Smooth muscle cell (in vitro differentiated cells): ENCODE measurements around the gene RNF217. TPM values are rescaled to one million over a fixed set of nuclear protein-coding genes. Genes with fewer than 3 reads are reported as not detected.

ENCODE experiments used
- DNase-seq: peaks from one replicate; lab custom pipeline; 2025; ENCODE audit not compliant: unreplicated experiment; lab: John Stamatoyannopoulos, UW
- H2AFZ ChIP-seq: fragments of 200-600 bp; sonication (generic); 2 replicates; pipeline ENCODE4 v1.6.0; 2016; ENCODE audit warnings: antibody characterized with exemption, low read depth, mild to moderate bottlenecking
- H3F3A ChIP-seq: fragments of 200-600 bp; sonication (generic); 2 replicates; pipeline ENCODE4 v1.6.0; 2017; ENCODE audit warnings: antibody characterized with exemption, low read depth
- H3K27ac ChIP-seq: fragments of 200-600 bp; sonication (generic); 2 replicates; pipeline ENCODE4 v1.5.1; 2016; ENCODE audit warnings: low read depth, mild to moderate bottlenecking
- H3K27me3 ChIP-seq: fragments of 200-600 bp; sonication (generic); 2 replicates; pipeline ENCODE4 v1.6.1; 2016; ENCODE audit warnings: low read depth, mild to moderate bottlenecking
- H3K36me3 ChIP-seq: fragments of 200-600 bp; sonication (generic); 2 replicates; pipeline ENCODE4 v1.5.1; 2016; ENCODE audit warnings: low read depth
- H3K4me1 ChIP-seq: fragments of 200-600 bp; sonication (generic); 2 replicates; pipeline ENCODE4 v1.5.1; 2016; ENCODE audit warnings: low read depth
- H3K4me2 ChIP-seq: fragments of 200-600 bp; sonication (generic); 2 replicates; pipeline ENCODE4 v1.6.0; 2016; ENCODE audit warnings: mild to moderate bottlenecking
- H3K4me3 ChIP-seq: fragments of 200-600 bp; sonication (generic); 2 replicates; pipeline ENCODE4 v1.5.1; 2016; ENCODE audit warnings: mild to moderate bottlenecking
- H3K79me2 ChIP-seq: fragments of 200-600 bp; sonication (generic); 2 replicates; pipeline ENCODE4 v1.6.0; 2016; ENCODE audit warnings: low read depth, mild to moderate bottlenecking
- H3K9ac ChIP-seq: fragments of 200-600 bp; sonication (generic); 2 replicates; pipeline ENCODE4 v1.6.0; 2016; ENCODE audit warnings: low read depth
- H3K9me3 ChIP-seq: fragments of 200-600 bp; sonication (generic); replicated peaks from 2 replicates; pipeline ENCODE4 v1.5.1; 2016; ENCODE audit warnings: low read depth
- H4K20me1 ChIP-seq: fragments of 200-600 bp; sonication (generic); 2 replicates; pipeline ENCODE4 v1.6.0; 2016; ENCODE audit warnings: low read depth
- CTCF ChIP-seq: fragments of 200-600 bp; sonication (generic); IDR thresholded peaks from 2 replicates; pipeline ENCODE4 v1.5.1; 2017; ENCODE audit warnings: borderline replicate concordance, mild to moderate bottlenecking, antibody characterized with exemption; ENCODE audit not compliant: insufficient read depth, poor library complexity, severe bottlenecking
- WGBS: methylation state at CpG from one replicate; pipeline ENCODE4 v1.1.7; 2016; ENCODE audit warnings: low lambda C conversion rate; 5-methylcytosine and 5-hydroxymethylcytosine counted together
- polyA plus RNA-seq: library from polyadenylated mRNA; unstranded; fragments of >200 nt; fragmentation: Nextera tagmentation; extraction: Ambion mirVana; gene quantifications from 2 replicates; pipeline ENCODE4 v1.2.1, GENCODE V29; 2016
- total RNA-seq: library from RNA; depleted of rRNA; stranded (reverse); fragments of >200 nt; gene quantifications from 2 replicates; pipeline ENCODE4 v1.2.3, GENCODE V29; 2014

Gene RNF217
- total and polyA plus RNA-seq, 2 experiments from 2014 or later = 15.6 to 127 TPM

DNA sequence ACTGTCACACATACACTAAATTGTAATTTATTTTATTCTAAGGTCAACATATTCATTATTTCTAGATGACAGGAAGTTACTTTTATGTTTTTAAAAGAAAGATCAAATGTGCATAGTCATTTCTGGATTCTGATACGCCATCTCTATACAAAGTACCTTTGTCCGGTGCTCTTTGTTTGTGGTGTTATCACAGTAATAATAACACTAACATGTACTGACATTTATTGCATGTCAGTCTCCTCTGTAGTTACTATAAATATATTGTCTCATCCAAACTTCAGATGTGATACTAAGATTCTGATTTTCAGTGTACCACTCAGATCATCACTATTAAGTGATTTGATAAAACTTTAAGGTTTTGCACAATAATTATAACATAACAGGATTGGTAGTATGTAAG is 101.1 kb downstream of the RNF217 start:
- H3K79me2 ChIP-seq = peaks cover 62% of the 10 kb centered on the region
- no peak overlapping the region for H3K4me2 ChIP-seq
- H3K4me3 ChIP-seq = no peak overlapping the region
- no peak overlapping the region for H3K27ac ChIP-seq
- H3F3A ChIP-seq = peaks cover 8% of the 10 kb centered on the region
- no peaks in the 10 kb centered on the region for H3K27me3 ChIP-seq
- peaks cover 24% of the 10 kb centered on the region for H4K20me1 ChIP-seq
- no peak overlapping the region for H2AFZ ChIP-seq
- DNase-seq = no peak
- H3K4me1 ChIP-seq = peaks cover 13% of the 10 kb centered on the region
- no peak overlapping the region for H3K9ac ChIP-seq
- peaks cover 8% of the 10 kb centered on the region for H3K36me3 ChIP-seq
- WGBS = 86% methylated on average over 2 of the region's 2 CpGs
- no peaks in the 10 kb centered on the region for H3K9me3 ChIP-seq
- no peak for TF ChIP-seq CTCF

DNA sequence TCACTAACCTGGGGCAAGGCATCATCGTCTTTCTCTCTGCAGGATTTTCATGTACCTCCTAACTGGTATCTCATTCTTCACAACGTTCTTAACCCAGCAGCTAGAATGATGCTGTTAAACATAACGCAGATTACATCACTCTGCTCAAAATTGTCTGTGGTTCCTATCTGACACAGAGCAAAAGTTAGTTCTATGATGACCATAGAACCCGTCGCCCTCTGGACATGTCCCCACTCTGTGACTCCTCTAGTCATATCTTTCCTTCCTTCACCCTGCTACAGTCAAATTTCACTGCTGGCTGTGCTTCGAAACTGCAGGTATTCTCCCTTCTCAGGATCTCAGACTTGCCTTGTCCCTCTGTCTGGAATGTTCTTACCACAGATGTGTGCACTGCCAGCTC is 103.9 kb downstream of the RNF217 start:
- 83% methylated on average over 6 of the region's 6 CpGs for WGBS
- peak overlapping the region; percentile 10 for H3K27ac ChIP-seq
- no peak for TF ChIP-seq CTCF
- no peaks in the 10 kb centered on the region for H3K4me1 ChIP-seq
- H3K27me3 ChIP-seq = no peaks in the 10 kb centered on the region
- no peak overlapping the region for H2AFZ ChIP-seq
- no peak overlapping the region for H3K4me3 ChIP-seq
- no peak overlapping the region for H3K9ac ChIP-seq
- H3K36me3 ChIP-seq = peaks cover 6% of the 10 kb centered on the region
- peak overlapping the region; percentile 10 for H3K4me2 ChIP-seq
- no peaks in the 10 kb centered on the region for H3K9me3 ChIP-seq
- peaks cover 75% of the 10 kb centered on the region for H3K79me2 ChIP-seq
- DNase-seq = no peak
- peaks cover 44% of the 10 kb centered on the region for H4K20me1 ChIP-seq
- peaks cover 3% of the 10 kb centered on the region for H3F3A ChIP-seq

DNA sequence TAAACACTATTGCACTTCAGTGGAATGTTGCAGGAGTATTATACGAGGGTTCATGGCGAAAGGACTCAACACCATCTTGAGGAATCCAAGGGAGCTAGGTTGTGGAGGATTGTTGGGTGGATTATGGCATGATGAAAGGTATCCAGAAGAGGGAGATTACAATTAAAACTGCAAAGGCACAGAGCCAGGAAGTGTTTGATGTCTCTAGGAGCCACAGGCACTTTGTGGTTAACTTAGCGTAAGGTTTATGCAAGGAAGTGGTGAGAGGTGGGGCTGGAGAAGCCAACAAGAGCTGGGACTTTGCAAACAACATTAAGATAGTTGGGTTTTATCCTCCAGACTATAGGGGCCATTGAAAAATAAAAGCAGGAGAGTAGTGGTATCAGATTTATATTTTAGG is 104.7 kb downstream of the RNF217 start:
- no peak for DNase-seq
- peak overlapping the region; percentile 10 for H3K27ac ChIP-seq

More for the DNA sequence above, 104.7 kb downstream of the RNF217 start:
- H3K4me2 ChIP-seq = peak overlapping the region; percentile 10
- 30% methylated on average over 3 of the region's 3 CpGs for WGBS
- no peaks in the 10 kb centered on the region for H3K27me3 ChIP-seq
- no peak overlapping the region for H3K9ac ChIP-seq
- H3K79me2 ChIP-seq = peaks cover 75% of the 10 kb centered on the region
- H3F3A ChIP-seq = peaks cover 5% of the 10 kb centered on the region
- no peaks in the 10 kb centered on the region for H3K4me1 ChIP-seq
- H4K20me1 ChIP-seq = peaks cover 50% of the 10 kb centered on the region
- H3K36me3 ChIP-seq = peaks cover 6% of the 10 kb centered on the region
- H3K9me3 ChIP-seq = no peaks in the 10 kb centered on the region
- no peak overlapping the region for H3K4me3 ChIP-seq
- H2AFZ ChIP-seq = no peak overlapping the region
- TF ChIP-seq CTCF = no peak
